H1 (cell line): ENCODE measurements around the gene UBE2E2. TPM values are rescaled to one million over a fixed set of nuclear protein-coding genes. Genes with fewer than 3 reads are reported as not detected.

Source experiments
- CHD7 ChIP-seq: fragments of 300-600 bp; sonication (generic); IDR thresholded peaks from 2 replicates; pipeline ENCODE4 v1.7.1; 2012; ENCODE audit warnings: low read length, moderate library complexity, mild to moderate bottlenecking, inconsistent platforms; ENCODE audit not compliant: insufficient replicate concordance
- EGR1 ChIP-seq: IDR thresholded peaks from 2 replicates; pipeline ENCODE4 v1.6.1; 2011; ENCODE audit warnings: low read depth, low read length, borderline replicate concordance
- POLR2A ChIP-seq, 2 experiments: IDR thresholded peaks; 1 replicate in 1 of 2; 2 replicates in 1 of 2; pipeline ENCODE4 v1.6.1; 2011; ENCODE audit warnings: low read depth in 2 of 2, low read length in 2 of 2, mild to moderate bottlenecking in 2 of 2; ENCODE audit errors: control extremely low read depth in 1 of 2
- RAD21 ChIP-seq, 2 experiments: IDR thresholded peaks in 1 of 2; conservative IDR thresholded peaks in 1 of 2; 2 replicates each; pipeline ENCODE4 v1.6.1; 2011; ENCODE audit warnings: low read depth in 2 of 2, low read length in 2 of 2, improper control_type of control experiment in 1 of 2, inconsistent platforms in 1 of 2, mild to moderate bottlenecking in 1 of 2, moderate library complexity in 1 of 2
- SIN3A ChIP-seq, 2 experiments: IDR thresholded peaks in 1 of 2; conservative IDR thresholded peaks in 1 of 2; 2 replicates each; pipeline ENCODE4 v1.6.1; 2011 to 2012; ENCODE audit warnings: low read length in 2 of 2, improper control_type of control experiment in 1 of 2, low read depth in 1 of 2, mild to moderate bottlenecking in 1 of 2
- SIX5 ChIP-seq: IDR thresholded peaks from 2 replicates; pipeline ENCODE4 v1.6.1; 2011; ENCODE audit warnings: mild to moderate bottlenecking, low read depth, low read length
- YY1 ChIP-seq: IDR thresholded peaks from 2 replicates; pipeline ENCODE4 v1.6.1; 2011; ENCODE audit warnings: low read depth, mild to moderate bottlenecking, low read length
- polyA plus RNA-seq, 7 experiments: library from polyadenylated mRNA; depleted of rRNA in 3 of 7; stranded (reverse) in 5 of 7; unstranded in 2 of 7; fragments of >200 nt in 5 of 7; fragments of 200-250 nt in 2 of 7; gene quantifications; 1 replicate in 5 of 7; 2 replicates in 1 of 7; 4 replicates in 1 of 7; pipeline versions ENCODE4 v1.2.1 to v1.2.3, GENCODE V29; 2011 to 2013; ENCODE audit warnings: missing spikeins in 2 of 7, mixed read lengths in 2 of 7
- total RNA-seq: library from RNA; stranded (reverse); fragmentation: NEBNext Ultra II Directional; extraction: Animal tissue kit (Norgen Biotek cat#: 25700); gene quantifications from 2 replicates; pipeline ENCODE4 v1.2.1, GENCODE V29; 2021

UBE2E2 gene
- total and polyA plus RNA-seq, 2 of the 8 experiments (the other 6 are each of a cell fraction or from before 2014, with no cell fraction given): 57.6 to 70.6 TPM

GRCh38 chr3:23182996-23183513 lies 20.1 kb upstream of the UBE2E2 start (continued):
- no peak for TF ChIP-seq CHD7
- no peak for TF ChIP-seq RAD21 (IDR thresholded peaks at IDR 0.05 in 1 of 2, conservative IDR thresholded peaks at IDR 0.05 in 1 of 2; ENCODE audit: low read depth in 2 of 2, low read length in 2 of 2)
- no peak for TF ChIP-seq YY1
- TF ChIP-seq POLR2A (IDR thresholded peaks at IDR 0.05; ENCODE audit: control extremely low read depth in 1 of 2, low read depth in 2 of 2, low read length in 2 of 2): no peak
- no peak for TF ChIP-seq EGR1
- TF ChIP-seq SIX5: no peak
- no peak for TF ChIP-seq SIN3A (conservative IDR thresholded peaks at IDR 0.05 in 1 of 2, IDR thresholded peaks at IDR 0.05 in 1 of 2; ENCODE audit: low read depth in 1 of 2, low read length in 2 of 2)
